Measurements from ENCODE around the gene TMEM164. TPM values are rescaled to one million over a fixed set of nuclear protein-coding genes. Genes with fewer than 3 reads are reported as not detected.

TMEM164 gene
- total and polyA plus RNA-seq, 2 experiments from 2014 or later: 3.4 to 17.2 TPM

DNA sequence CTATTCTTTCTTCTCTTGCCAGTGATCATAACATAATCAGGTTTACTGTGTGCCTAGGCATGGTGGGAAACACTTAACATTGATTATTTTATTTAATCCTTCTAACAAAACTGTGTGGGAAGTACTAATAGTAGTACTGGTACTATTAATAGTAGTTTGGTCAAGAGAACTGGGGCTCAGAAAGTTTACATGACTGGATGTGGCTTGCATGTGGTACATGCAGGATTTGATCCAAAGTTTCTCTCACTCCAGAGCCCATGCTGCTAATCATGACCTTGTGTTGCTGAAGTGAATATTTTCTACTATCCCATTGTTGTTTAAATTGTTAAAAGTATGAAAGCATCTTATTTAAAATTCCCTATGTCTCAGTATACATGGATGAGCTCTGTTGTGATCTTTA, 78.4 kb downstream of the TMEM164 start:
- H2AFZ ChIP-seq: no peak overlapping the region
- Mint-ChIP-seq H3K27me3 (ENCODE audit: insufficient read depth, low read depth, poor library complexity) (no peaks in the 10 kb centered on the region), H3K36me3 (ENCODE audit: low read depth) (no peaks in the 10 kb centered on the region), H3K9me3 (no peaks in the 10 kb centered on the region), H3K27ac (no peak overlapping the region), H3K4me3 (no peak overlapping the region), H3K4me1 (no peaks in the 10 kb centered on the region)
- H3K36me3 ChIP-seq (ENCODE audit: insufficient read depth): no peaks in the 10 kb centered on the region
- no peak overlapping the region for H3K4me3 ChIP-seq
- no peaks in the 10 kb centered on the region for H3K9me2 ChIP-seq (ENCODE audit: insufficient read depth)
- no peaks in the 10 kb centered on the region for H3K4me1 ChIP-seq (ENCODE audit: insufficient read depth)
- H3F3A ChIP-seq (replicated peaks; ENCODE audit: low read depth): no peaks in the 10 kb centered on the region
- H3K4me2 ChIP-seq: no peak overlapping the region
- ATAC-seq (no peak), DNase-seq (ENCODE audit: low spot score) (no peak)
- no peaks in the 10 kb centered on the region for H3K27me3 ChIP-seq (ENCODE audit: insufficient read depth)
- TF ChIP-seq CREB1 (CRISPR knock-in tag; IDR thresholded peaks at IDR 0.05; ENCODE audit: low read depth) (no peak), EZH2phosphoT487 (IDR thresholded peaks at IDR 0.05; ENCODE audit: unreplicated experiment) (no peak), POLR2AphosphoS5 (IDR thresholded peaks at IDR 0.05; ENCODE audit: low read depth) (no peak), JUNB (IDR thresholded peaks at IDR 0.05; ENCODE audit: unreplicated experiment) (no peak), ZNF114 (CRISPR knock-in tag; IDR thresholded peaks at IDR 0.05) (no peak), NANOG (IDR thresholded peaks at IDR 0.05; ENCODE audit: borderline replicate concordance) (no peak), EZH2 (IDR thresholded peaks at IDR 0.05; ENCODE audit: low read depth, unreplicated experiment) (no peak), STAT1 (IDR thresholded peaks at IDR 0.05; ENCODE audit: unreplicated experiment) (no peak), ZNF331 (CRISPR knock-in tag; IDR thresholded peaks at IDR 0.05; ENCODE audit: low read depth) (no peak)
- TF ChIP-seq, protein P1, sequence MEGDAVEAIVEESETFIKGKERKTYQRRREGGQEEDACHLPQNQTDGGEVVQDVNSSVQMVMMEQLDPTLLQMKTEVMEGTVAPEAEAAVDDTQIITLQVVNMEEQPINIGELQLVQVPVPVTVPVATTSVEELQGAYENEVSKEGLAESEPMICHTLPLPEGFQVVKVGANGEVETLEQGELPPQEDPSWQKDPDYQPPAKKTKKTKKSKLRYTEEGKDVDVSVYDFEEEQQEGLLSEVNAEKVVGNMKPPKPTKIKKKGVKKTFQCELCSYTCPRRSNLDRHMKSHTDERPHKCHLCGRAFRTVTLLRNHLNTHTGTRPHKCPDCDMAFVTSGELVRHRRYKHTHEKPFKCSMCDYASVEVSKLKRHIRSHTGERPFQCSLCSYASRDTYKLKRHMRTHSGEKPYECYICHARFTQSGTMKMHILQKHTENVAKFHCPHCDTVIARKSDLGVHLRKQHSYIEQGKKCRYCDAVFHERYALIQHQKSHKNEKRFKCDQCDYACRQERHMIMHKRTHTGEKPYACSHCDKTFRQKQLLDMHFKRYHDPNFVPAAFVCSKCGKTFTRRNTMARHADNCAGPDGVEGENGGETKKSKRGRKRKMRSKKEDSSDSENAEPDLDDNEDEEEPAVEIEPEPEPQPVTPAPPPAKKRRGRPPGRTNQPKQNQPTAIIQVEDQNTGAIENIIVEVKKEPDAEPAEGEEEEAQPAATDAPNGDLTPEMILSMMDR (conservative IDR thresholded peaks at IDR 0.05; ENCODE audit: low read depth in 2 of 2): no peak
- TF ChIP-seq, protein P2, sequence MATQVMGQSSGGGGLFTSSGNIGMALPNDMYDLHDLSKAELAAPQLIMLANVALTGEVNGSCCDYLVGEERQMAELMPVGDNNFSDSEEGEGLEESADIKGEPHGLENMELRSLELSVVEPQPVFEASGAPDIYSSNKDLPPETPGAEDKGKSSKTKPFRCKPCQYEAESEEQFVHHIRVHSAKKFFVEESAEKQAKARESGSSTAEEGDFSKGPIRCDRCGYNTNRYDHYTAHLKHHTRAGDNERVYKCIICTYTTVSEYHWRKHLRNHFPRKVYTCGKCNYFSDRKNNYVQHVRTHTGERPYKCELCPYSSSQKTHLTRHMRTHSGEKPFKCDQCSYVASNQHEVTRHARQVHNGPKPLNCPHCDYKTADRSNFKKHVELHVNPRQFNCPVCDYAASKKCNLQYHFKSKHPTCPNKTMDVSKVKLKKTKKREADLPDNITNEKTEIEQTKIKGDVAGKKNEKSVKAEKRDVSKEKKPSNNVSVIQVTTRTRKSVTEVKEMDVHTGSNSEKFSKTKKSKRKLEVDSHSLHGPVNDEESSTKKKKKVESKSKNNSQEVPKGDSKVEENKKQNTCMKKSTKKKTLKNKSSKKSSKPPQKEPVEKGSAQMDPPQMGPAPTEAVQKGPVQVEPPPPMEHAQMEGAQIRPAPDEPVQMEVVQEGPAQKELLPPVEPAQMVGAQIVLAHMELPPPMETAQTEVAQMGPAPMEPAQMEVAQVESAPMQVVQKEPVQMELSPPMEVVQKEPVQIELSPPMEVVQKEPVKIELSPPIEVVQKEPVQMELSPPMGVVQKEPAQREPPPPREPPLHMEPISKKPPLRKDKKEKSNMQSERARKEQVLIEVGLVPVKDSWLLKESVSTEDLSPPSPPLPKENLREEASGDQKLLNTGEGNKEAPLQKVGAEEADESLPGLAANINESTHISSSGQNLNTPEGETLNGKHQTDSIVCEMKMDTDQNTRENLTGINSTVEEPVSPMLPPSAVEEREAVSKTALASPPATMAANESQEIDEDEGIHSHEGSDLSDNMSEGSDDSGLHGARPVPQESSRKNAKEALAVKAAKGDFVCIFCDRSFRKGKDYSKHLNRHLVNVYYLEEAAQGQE (IDR thresholded peaks at IDR 0.05; ENCODE audit: unreplicated experiment): no peak
- TF ChIP-seq, protein P3, sequence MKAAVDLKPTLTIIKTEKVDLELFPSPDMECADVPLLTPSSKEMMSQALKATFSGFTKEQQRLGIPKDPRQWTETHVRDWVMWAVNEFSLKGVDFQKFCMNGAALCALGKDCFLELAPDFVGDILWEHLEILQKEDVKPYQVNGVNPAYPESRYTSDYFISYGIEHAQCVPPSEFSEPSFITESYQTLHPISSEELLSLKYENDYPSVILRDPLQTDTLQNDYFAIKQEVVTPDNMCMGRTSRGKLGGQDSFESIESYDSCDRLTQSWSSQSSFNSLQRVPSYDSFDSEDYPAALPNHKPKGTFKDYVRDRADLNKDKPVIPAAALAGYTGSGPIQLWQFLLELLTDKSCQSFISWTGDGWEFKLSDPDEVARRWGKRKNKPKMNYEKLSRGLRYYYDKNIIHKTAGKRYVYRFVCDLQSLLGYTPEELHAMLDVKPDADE (IDR thresholded peaks at IDR 0.05): no peak
- TF ChIP-seq, protein P4, sequence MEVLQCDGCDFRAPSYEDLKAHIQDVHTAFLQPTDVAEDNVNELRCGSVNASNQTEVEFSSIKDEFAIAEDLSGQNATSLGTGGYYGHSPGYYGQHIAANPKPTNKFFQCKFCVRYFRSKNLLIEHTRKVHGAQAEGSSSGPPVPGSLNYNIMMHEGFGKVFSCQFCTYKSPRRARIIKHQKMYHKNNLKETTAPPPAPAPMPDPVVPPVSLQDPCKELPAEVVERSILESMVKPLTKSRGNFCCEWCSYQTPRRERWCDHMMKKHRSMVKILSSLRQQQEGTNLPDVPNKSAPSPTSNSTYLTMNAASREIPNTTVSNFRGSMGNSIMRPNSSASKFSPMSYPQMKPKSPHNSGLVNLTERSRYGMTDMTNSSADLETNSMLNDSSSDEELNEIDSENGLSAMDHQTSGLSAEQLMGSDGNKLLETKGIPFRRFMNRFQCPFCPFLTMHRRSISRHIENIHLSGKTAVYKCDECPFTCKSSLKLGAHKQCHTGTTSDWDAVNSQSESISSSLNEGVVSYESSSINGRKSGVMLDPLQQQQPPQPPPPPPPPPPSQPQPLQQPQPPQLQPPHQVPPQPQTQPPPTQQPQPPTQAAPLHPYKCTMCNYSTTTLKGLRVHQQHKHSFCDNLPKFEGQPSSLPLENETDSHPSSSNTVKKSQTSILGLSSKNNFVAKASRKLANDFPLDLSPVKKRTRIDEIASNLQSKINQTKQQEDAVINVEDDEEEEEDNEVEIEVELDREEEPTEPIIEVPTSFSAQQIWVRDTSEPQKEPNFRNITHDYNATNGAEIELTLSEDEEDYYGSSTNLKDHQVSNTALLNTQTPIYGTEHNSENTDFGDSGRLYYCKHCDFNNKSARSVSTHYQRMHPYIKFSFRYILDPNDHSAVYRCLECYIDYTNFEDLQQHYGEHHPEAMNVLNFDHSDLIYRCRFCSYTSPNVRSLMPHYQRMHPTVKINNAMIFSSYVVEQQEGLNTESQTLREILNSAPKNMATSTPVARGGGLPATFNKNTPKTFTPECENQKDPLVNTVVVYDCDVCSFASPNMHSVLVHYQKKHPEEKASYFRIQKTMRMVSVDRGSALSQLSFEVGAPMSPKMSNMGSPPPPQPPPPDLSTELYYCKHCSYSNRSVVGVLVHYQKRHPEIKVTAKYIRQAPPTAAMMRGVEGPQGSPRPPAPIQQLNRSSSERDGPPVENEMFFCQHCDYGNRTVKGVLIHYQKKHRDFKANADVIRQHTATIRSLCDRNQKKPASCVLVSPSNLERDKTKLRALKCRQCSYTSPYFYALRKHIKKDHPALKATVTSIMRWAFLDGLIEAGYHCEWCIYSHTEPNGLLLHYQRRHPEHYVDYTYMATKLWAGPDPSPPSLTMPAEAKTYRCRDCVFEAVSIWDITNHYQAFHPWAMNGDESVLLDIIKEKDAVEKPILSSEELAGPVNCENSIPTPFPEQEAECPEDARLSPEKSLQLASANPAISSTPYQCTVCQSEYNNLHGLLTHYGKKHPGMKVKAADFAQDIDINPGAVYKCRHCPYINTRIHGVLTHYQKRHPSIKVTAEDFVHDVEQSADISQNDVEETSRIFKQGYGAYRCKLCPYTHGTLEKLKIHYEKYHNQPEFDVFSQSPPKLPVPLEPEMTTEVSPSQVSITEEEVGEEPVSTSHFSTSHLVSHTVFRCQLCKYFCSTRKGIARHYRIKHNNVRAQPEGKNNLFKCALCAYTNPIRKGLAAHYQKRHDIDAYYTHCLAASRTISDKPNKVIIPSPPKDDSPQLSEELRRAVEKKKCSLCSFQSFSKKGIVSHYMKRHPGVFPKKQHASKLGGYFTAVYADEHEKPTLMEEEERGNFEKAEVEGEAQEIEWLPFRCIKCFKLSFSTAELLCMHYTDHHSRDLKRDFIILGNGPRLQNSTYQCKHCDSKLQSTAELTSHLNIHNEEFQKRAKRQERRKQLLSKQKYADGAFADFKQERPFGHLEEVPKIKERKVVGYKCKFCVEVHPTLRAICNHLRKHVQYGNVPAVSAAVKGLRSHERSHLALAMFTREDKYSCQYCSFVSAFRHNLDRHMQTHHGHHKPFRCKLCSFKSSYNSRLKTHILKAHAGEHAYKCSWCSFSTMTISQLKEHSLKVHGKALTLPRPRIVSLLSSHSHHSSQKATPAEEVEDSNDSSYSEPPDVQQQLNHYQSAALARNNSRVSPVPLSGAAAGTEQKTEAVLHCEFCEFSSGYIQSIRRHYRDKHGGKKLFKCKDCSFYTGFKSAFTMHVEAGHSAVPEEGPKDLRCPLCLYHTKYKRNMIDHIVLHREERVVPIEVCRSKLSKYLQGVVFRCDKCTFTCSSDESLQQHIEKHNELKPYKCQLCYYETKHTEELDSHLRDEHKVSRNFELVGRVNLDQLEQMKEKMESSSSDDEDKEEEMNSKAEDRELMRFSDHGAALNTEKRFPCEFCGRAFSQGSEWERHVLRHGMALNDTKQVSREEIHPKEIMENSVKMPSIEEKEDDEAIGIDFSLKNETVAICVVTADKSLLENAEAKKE (CRISPR knock-in tag; IDR thresholded peaks at IDR 0.05): no peak
- H3K27ac ChIP-seq (ENCODE audit: low read depth): no peak overlapping the region
- H4K20me1 ChIP-seq (replicated peaks; ENCODE audit: insufficient read depth): no peaks in the 10 kb centered on the region
- no peaks in the 10 kb centered on the region for H3K79me2 ChIP-seq (replicated peaks; ENCODE audit: insufficient read depth)
